Ectodermal cell (in vitro differentiated cells): Measurements from ENCODE around the gene TSPAN32.

Experiments used
- H3K27ac ChIP-seq: 2 replicates; pipeline ENCODE4 v1.7.0; 2013; ENCODE audit warnings: mild to moderate bottlenecking, low read depth, low read length; ENCODE audit not compliant: insufficient read depth, poor library complexity, severe bottlenecking
- H3K27me3 ChIP-seq: 2 replicates; pipeline ENCODE4 v1.7.0; 2013; ENCODE audit warnings: mild to moderate bottlenecking, low read length; ENCODE audit not compliant: insufficient read depth, control insufficient read depth, poor library complexity, severe bottlenecking
- H3K36me3 ChIP-seq: one replicate; pipeline ENCODE4 v1.7.0; 2013; ENCODE audit warnings: low read length; ENCODE audit not compliant: control insufficient read depth, insufficient read depth
- H3K4me1 ChIP-seq: one replicate; pipeline ENCODE4 v1.7.0; 2013; ENCODE audit warnings: low read length; ENCODE audit not compliant: control insufficient read depth, insufficient read depth
- H3K4me3 ChIP-seq: 2 replicates; pipeline ENCODE4 v1.7.0; 2013; ENCODE audit warnings: low read depth, low read length, control low read depth; ENCODE audit not compliant: insufficient read depth
- H3K9me3 ChIP-seq: 2 replicates; pipeline ENCODE4 v1.7.0; 2013; ENCODE audit warnings: mild to moderate bottlenecking, low read length, moderate library complexity; ENCODE audit not compliant: control insufficient read depth
- WGBS, 2 experiments: methylation state at CpG; one replicate each; pipeline ENCODE4 v1.1.7; 2013; ENCODE audit warnings: missing lambda C conversion rate in 2 of 2; 5-methylcytosine and 5-hydroxymethylcytosine counted together

TSPAN32 gene

DNA sequence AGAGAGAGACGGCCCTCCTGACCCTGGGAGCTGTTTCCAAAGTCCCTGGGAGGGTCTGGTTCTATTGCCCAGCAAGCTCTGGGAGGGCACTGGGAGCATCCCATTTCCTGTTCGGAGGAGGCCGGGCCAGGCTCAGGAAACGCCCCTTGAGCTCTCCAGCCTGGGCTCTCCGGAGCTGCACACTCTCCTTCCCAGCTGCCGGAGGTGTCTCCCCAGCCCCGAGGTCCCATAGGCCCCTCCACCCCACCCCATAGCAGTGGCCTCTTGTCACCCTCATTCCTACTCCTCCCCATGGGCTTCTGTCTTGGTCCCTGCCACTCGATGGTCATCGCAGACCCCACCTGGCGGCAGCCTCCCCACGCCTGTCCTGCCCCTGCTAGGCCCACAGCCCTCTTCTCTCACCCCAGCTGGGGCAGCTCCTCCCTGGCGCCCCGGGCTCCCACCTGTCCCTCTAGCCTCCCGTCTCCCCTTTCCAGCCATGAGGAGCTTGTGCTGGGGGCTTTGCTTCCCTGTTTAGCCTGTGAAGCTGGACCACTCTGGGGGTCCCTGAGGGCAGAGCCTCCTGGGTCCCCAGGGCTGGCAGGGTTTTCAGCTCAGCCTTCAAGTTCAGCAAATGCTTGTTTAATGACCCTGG, 2.8 kb downstream of the TSPAN32 start:
- H3K27ac ChIP-seq: no peak overlapping the region
- no peaks in the 10 kb centered on the region for H3K27me3 ChIP-seq
- peaks cover 8% of the 10 kb centered on the region for H3K4me1 ChIP-seq
- no peaks in the 10 kb centered on the region for H3K36me3 ChIP-seq
- no peak overlapping the region for H3K4me3 ChIP-seq
- WGBS, 2 experiments: 87 to 90% methylated on average over 14 of the region's 14 CpGs
- no peaks in the 10 kb centered on the region for H3K9me3 ChIP-seq

DNA sequence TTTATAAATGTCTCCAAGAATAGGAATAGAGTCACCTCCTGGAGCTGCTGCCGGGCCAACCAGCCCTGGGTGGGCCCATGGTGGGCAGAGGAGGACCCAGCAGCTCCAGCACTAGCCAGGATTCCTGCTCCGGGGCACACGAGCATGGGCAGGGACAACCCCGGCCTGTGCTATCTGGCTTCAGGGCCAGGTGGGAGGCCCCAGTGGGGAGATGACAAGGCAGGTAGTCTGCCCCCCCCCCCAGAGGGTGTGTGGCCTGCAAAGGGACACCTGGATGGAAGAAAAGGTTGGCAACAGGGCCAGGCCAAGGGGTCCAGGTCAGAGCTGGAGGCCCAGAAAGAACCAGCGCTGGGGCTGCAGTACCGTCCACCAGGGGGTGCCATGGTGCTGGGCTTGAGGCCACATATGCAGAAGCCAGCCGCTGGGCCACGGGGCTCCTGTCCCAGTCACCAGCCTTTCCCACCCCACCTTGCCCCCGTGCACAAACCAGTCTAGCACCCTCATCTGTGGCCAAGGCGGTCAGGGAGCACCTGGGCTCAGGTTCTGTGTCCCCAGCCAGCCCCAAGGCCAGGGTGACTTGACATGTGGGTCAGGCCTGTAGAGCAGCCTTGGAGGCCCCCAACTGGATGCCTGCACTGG, 3.4 kb downstream of the TSPAN32 start:
- peaks cover 8% of the 10 kb centered on the region for H3K4me1 ChIP-seq
- H3K4me3 ChIP-seq: no peak overlapping the region
- no peaks in the 10 kb centered on the region for H3K27me3 ChIP-seq
- H3K9me3 ChIP-seq: no peaks in the 10 kb centered on the region
- no peak overlapping the region for H3K27ac ChIP-seq
- H3K36me3 ChIP-seq: no peaks in the 10 kb centered on the region
- WGBS, 2 experiments: 38% methylated on average over 10 of the region's 10 CpGs

GRCh38 chr11:2305788-2306451, 4.1 kb downstream of the TSPAN32 start:
- Histone ChIP-seq H3K27me3 (no peaks in the 10 kb centered on the region), H3K36me3 (no peaks in the 10 kb centered on the region), H3K27ac (no peak overlapping the region), H3K9me3 (no peaks in the 10 kb centered on the region), H3K4me3 (no peak overlapping the region), H3K4me1 (peaks cover 8% of the 10 kb centered on the region)
- 86 to 88% methylated on average over 10 to 12 of the region's 12 CpGs for WGBS, 2 experiments

- peaks cover 8% of the 10 kb centered on the region for H3K4me1 ChIP-seq
- H3K27ac ChIP-seq: no peak overlapping the region
- H3K36me3 ChIP-seq: no peaks in the 10 kb centered on the region
- H3K9me3 ChIP-seq: no peaks in the 10 kb centered on the region
- no peak overlapping the region for H3K4me3 ChIP-seq
- no peaks in the 10 kb centered on the region for H3K27me3 ChIP-seq
- WGBS, 2 experiments: 85 to 88% methylated on average over 4 of the region's 4 CpGs
Observed at GRCh38 chr11:2306452-2306823, 4.6 kb downstream of the TSPAN32 start.

- peaks cover 8% of the 10 kb centered on the region for H3K4me1 ChIP-seq
- whole genome bisulfite sequencing, 2 experiments: 82 to 84% methylated on average over 14 of the region's 14 CpGs
- H3K27me3 ChIP-seq: no peaks in the 10 kb centered on the region
- no peaks in the 10 kb centered on the region for H3K9me3 ChIP-seq
- no peaks in the 10 kb centered on the region for H3K36me3 ChIP-seq
- no peak overlapping the region for H3K27ac ChIP-seq
- no peak overlapping the region for H3K4me3 ChIP-seq
Observed at GRCh38 chr11:2306877-2307500, 5.2 kb downstream of the TSPAN32 start.

DNA sequence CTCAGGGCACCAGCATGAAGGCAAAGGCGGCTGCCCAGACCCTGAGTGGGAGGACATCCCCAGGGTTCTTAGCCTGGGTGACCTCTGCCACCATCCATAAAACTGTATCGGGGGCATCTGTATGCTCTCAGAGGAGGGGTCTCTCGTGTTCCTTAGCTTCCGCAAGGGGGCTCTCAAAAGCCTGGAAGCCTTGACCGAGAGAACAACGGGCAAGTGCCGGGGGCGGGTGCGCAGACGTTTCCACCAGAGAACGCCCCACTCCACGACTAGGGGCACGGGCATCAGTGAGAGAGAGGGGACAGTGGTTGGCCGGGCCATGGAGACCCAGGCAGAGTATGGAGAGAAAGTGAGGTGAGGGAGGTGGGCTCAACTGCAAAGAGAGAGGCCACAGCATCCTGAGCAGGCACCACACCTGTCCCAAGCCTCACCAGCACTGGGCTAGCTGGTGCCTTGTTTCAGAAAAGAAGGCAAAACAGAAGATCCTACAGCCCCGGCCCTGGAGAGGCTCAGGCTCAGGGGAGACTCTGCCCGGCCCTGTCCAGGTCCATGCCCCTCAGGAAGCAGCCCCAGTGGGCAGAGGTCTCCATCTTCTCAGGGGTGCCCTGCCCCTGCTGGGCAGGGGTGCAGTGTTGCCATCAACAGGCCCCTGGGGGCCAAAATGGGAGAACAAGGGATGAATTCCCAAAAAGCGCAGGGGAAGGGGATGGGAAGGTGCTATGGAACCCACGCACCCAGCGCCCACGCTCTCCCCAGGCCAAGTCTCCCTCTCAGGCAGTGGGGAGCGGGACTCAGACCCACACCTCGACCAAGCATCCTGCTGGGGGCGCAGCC, 5.9 kb downstream of the TSPAN32 start:
- H3K9me3 ChIP-seq: no peaks in the 10 kb centered on the region
- H3K4me3 ChIP-seq: no peak overlapping the region
- H3K4me1 ChIP-seq: peaks cover 8% of the 10 kb centered on the region
- H3K36me3 ChIP-seq: no peaks in the 10 kb centered on the region
- 88 to 91% methylated on average over 23 of the region's 23 CpGs for WGBS, 2 experiments
- H3K27me3 ChIP-seq: no peaks in the 10 kb centered on the region
- H3K27ac ChIP-seq: no peak overlapping the region

- Histone ChIP-seq H3K9me3 (no peaks in the 10 kb centered on the region), H3K27ac (no peak overlapping the region), H3K4me3 (no peak overlapping the region)
Observed at GRCh38 chr11:2308713-2309112, 6.9 kb downstream of the TSPAN32 start.

GRCh38 chr11:2309251-2310072, 7.6 kb downstream of the TSPAN32 start:
- H3K27ac ChIP-seq: no peak overlapping the region
- H3K36me3 ChIP-seq: no peaks in the 10 kb centered on the region
- H3K4me3 ChIP-seq: no peak overlapping the region
- WGBS, 2 experiments: 82 to 83% methylated on average over 19 of the region's 19 CpGs
- H3K27me3 ChIP-seq: no peaks in the 10 kb centered on the region
- peaks cover 4% of the 10 kb centered on the region for H3K4me1 ChIP-seq
- H3K9me3 ChIP-seq: no peaks in the 10 kb centered on the region

More at GRCh38 chr11:2308713-2309112, 6.9 kb downstream of the TSPAN32 start:
- H3K36me3 ChIP-seq: no peaks in the 10 kb centered on the region
- H3K27me3 ChIP-seq: no peaks in the 10 kb centered on the region
- WGBS, 2 experiments: 81 to 82% methylated on average over 7 of the region's 7 CpGs
- peaks cover 8% of the 10 kb centered on the region for H3K4me1 ChIP-seq

- 87 to 89% methylated on average over 16 of the region's 16 CpGs for WGBS, 2 experiments
- H3K27ac ChIP-seq: no peak overlapping the region
- no peaks in the 10 kb centered on the region for H3K36me3 ChIP-seq
- peaks cover 4% of the 10 kb centered on the region for H3K4me1 ChIP-seq
- no peaks in the 10 kb centered on the region for H3K9me3 ChIP-seq
- H3K4me3 ChIP-seq: no peak overlapping the region
- H3K27me3 ChIP-seq: no peaks in the 10 kb centered on the region
Observed at GRCh38 chr11:2310073-2310785, 8.4 kb downstream of the TSPAN32 start.
